NCI-H1694 (cell line): ENCODE measurements around the gene VEZT.
A peak's percentile ranks its signal among the peaks of the same experiment; 100 is the strongest.

Source experiments
- DNase-seq: peaks from one replicate; lab custom pipeline; 2025; lab: John Stamatoyannopoulos, UW

Gene VEZT

DNA sequence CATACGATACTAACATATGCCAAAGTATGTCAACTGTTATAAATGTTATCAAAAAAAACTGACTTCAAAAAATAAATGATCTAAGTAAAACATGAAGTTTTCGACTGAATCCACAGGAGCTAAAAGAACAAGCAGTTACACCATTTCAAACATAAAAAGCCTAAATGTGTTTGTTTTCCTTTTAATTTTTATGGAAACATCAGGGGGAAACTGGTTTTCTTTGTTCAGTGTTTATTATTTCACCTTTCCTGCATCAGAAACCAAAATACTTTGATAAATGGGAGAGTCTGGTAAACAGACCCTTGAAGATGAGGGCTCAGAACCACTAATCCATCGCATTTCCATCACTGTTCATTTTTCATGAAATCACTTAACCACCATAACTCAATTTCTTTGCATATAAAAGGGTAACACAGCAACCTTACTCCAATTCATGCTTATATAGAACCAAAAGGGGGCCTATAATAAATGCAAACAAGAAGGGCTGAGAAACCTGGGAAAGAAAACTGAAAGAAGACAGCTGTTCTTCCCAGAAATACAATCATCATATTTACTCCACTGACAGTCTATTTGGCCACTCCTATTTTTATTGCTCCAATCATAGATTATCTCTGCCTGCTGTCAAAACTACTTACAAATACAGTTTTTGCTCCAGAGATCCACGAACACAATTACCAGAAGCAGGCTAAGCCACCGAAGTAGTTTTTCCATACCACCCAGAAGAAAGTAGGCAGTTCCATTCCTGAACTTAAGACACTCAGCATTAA, 17.3 kb upstream of the VEZT start:
- DNase-seq: no peak

GRCh38 chr12:95201056-95201670, 16.4 kb upstream of the VEZT start:
- DNase-seq: no peak

GRCh38 chr12:95202691-95203486, 14.7 kb upstream of the VEZT start:
- DNase-seq: no peak

DNA sequence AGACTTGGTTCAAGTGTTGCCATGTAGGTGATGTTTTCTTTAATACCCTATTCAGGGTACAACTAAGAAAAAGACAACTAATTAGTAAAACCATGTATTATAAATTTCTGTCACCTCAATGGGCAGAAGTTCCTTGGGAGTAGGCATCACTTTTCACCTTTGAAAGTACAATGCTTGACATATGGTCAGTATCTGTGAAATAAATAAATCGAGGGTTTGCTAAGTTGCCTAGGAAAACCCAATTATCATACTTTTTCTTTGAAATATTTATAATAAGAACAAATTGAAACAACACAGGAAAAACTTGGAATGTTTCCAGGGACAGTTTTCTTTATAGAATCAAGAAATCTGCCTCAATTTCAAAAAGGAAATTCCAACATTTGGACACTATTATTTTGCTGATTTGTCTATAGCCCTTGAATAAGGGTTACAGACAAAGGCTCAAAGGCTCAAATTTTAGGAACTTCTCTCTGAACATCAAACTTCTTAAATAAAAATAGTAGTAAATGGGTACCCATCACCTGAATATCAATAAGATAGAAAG, 14.0 kb upstream of the VEZT start:
- DNase-seq: no peak

GRCh38 chr12:95204141-95204866, 13.3 kb upstream of the VEZT start:
- DNase-seq: no peak

DNA sequence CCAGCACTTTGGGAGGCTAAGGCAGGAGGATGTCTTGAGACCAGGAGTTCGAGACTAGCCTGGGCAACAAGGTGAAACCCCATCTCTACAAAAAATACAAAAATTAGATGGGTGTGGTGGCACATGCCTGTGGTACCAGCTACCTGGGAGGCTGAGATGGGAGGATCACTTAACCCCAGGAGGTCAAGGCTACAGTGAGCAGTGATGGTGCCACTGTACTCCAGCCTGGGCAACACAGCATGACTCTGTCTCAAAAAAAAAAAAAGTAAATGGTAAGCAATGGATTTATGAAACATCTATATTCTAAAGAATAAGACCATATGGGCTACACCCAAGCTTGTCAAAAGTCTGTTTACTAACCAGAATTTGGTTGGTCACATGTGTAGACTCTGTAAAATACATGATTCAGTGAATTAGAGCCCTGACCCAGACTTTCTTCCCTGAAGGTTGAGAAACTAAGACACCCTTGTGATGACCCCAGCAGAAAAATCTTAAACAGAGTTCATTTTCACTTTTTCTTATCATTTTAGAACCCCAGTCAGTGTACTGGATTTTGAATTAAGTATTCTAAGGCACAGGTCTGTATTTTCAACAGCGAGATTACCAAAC, 12.5 kb upstream of the VEZT start:
- DNase-seq: no peak

DNA sequence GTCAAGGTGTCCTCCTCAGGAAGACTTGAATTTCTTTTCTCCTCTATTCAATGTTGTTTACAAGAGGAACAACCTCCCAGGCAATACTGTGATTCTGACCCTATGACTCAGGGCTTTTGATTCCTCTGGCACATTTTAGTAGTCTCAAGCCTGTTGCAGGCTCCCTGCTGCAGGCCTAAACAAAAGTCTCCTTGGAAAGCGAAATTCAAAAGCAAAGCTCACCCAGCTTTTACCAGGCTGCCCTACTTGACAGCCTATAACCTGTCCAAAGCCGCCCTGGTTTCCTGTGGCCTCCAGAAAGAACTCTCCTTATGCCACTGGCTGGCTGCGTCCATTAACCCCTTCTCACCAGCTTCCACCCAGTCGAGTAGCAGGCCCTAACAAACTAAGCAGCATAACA, 11.9 kb upstream of the VEZT start:
- DNase-seq: no peak

- DNase-seq: no peak
These were observed 10.7 kb upstream of the VEZT start for GRCh38 chr12:95206916-95207315.

DNA sequence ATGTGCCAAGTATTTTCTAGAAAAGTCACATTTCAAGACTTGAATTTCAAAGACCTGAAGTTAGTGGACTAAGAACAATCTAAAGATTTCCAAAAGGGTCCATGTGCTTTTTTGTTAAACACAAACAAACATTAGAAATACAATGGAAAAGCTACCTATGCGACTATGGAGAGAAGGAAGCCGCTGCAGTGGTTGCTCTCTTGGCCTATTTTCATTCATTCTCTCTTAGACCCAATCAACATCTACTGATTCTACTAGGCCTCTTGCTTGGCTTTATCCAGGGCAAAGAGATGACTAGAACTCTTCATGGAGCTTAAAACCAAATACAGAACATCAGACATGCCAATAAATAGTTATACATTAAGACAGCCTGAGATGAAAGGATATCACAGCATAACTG, 10.2 kb upstream of the VEZT start:
- no peak for DNase-seq

DNA sequence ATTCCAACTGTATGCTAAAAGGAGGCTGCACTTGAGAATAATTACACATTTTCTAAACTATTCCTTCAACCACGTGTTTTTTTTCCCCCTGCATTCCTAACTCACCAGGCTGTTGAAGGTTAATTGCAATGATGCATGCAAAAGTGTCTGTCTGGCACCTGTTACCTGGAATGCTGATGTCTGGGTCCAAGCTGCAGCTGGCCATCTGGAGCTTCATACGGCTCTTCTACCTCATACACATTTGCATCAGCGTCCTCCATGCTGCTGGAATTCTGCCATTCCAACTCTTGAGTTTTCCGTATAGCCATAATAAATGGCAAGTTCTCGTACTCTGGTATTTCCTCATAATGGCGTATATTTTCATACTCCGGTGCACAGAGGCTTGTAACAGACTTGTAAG, 8.9 kb upstream of the VEZT start:
- peak; percentile 21 for DNase-seq

- DNase-seq: no peak
These were observed 5.0 kb upstream of the VEZT start for GRCh38 chr12:95212586-95212985.

DNA sequence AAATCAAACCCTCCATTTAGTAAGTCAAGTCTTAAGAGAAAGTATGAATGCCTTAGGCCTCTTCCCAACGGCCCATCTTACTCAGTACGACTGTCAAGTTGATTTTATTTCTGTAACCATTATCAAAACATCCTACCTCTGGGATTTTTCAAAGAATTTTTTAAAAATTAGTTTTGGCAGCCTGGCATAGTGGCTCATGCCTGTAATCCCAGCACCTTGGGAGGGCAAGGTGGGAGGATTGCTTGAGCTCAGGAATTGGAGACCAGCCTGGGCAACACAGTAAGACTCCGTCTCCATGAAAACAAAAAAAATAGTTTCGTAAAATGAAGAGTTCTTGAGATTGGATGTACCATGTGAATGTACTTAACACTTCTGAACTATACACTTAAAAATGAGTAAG, 4.5 kb upstream of the VEZT start:
- no peak for DNase-seq

- DNase-seq: no peak
These were observed 3.7 kb upstream of the VEZT start for GRCh38 chr12:95213928-95214327.

GRCh38 chr12:95214466-95214865, 3.1 kb upstream of the VEZT start:
- DNase-seq: no peak

DNA sequence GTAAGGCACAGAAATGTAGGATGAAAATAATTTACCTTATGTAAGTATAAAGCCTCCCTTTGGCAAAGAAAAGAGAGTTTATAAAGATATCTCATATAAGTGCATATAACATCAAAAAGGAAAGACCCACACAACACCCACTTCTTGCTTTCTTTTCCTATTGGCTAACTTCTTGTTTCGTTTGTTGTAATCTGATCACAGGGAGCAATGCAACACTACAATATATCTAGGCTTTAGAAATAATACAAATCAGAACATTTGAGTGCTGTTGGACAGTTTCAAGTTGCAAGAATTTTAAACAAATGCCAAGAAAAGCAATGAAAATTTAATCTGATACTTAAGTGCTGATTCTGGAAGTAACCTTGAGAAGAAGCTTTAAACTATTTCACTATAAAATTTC, 1.7 kb upstream of the VEZT start:
- DNase-seq: no peak

GRCh38 chr12:95216711-95217376, 763 bp upstream of the VEZT start:
- no peak for DNase-seq

DNA sequence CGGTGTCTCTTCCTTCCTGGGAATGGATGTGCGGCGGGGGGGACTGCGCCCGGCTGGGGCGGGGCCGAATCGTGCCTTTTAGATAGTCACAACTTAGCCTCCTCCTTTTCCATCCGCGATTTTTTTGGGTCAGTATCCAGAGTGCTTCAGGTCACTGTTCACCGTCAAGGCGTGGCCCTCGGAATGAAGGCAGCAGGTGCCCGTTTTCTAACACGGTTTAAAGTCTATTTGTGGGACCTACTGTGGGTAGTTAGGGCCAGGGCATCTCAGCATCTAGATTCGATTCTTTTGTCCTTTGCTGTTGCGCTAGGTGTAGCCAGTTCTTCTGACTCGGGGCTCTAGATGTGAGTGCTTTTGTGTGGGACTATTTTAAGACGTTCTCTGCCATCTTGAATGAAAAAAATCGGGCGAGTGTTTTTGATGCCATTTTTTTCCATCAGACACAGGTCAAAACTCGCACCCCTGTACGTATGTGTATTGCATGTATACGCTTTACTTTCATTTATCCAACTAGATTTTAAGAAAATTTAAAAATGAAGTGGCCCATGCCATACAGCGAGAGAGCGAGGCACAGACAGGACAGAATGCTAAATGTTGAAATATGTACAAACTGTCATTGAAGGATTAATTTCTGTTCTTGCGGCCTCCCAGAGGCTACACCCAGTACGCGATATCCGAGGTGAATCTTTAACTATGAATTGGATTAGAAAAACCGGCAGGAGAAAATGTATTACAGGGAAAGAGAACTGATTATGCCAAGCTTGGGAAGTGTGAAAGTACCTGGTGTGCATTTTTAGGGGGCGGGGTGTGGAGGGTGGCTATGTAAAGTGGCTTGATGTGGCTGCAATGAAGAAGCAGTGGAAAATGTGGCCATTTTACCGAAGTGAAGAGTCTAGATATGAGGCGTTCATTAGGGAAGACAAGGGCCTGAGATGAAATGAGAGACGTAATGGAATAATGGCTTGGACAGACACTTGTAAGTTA, 835 bp downstream of the VEZT start:
- peak; percentile 73 for DNase-seq

DNA sequence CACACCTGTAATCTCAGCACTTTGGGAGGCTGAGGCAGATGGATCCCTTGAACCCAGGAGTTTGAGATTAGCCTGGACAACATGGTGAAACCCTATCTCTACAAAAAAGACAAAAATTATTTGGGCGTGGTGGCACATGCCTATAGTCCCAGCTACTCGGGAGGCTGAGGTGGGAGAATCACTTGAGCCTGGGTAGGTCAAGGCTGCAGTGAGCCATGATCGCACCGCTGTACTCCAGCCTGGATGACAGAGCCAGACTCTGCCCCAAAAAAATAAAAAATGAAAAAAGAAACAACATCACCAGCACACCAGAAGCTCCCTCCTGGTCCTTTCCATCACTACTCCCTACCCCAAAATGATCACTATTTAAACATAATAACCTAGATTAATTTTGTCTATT, 2.6 kb downstream of the VEZT start:
- DNase-seq: no peak

DNA sequence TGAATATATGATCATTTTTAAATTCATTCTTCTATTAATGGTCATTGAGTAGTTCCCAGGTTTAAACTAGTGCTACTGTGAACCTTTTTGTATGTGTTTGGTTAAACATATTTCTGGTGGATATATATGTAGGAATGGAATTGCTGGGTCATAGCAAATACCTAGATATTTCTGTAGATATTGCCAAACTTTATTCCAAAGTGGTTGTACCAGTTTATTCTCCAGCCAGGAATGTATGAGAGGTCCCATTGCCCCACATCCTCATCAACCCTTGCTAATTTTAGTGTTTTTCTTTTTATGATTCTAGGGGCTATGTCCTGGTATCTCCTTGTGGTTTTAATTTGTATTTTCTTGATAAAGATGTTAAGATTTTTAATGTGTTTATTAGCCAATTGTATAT, 3.1 kb downstream of the VEZT start:
- DNase-seq: no peak
